Muscle of leg (tissue), 16 donors: ENCODE data around the gene OR2H2. TPM values are rescaled to one million over a fixed set of nuclear protein-coding genes. Genes with fewer than 3 reads are reported as not detected.

Source experiments
- DNase-seq: peaks from one replicate; pipeline ENCODE4 v3.0.0; 2013
- H3K27ac ChIP-seq: one replicate; pipeline ENCODE4 v1.5.1; 2013; ENCODE audit warnings: mild to moderate bottlenecking, low read length, control low read depth
- H3K27me3 ChIP-seq: one replicate; pipeline ENCODE4 v1.6.1; 2013; ENCODE audit warnings: low read length; ENCODE audit not compliant: control insufficient read depth, insufficient read depth
- H3K36me3 ChIP-seq: one replicate; pipeline ENCODE4 v1.6.1; 2013; ENCODE audit warnings: low read length; ENCODE audit not compliant: control insufficient read depth, insufficient read depth
- H3K4me1 ChIP-seq: one replicate; pipeline ENCODE4 v1.6.1; 2013; ENCODE audit warnings: low read length; ENCODE audit not compliant: control insufficient read depth, insufficient read depth
- H3K4me3 ChIP-seq: one replicate; pipeline ENCODE4 v1.5.1; 2013; ENCODE audit warnings: low read length, control low read depth
- H3K9me3 ChIP-seq: replicated peaks from 2 replicates; pipeline ENCODE4 v1.6.1; 2013; ENCODE audit warnings: low read depth, low read length; ENCODE audit not compliant: control insufficient read depth
- WGBS: methylation state at CpG from one replicate; pipeline ENCODE4 v1.1.5; 2013; ENCODE audit warnings: missing lambda C conversion rate; ENCODE audit not compliant: insufficient coverage; 5-methylcytosine and 5-hydroxymethylcytosine counted together
- long read RNA-seq, 11 donors: transcript quantifications; one replicate each; lab custom pipeline, GENCODE V29; 2026
- polyA plus RNA-seq, 8 donors: library from polyadenylated mRNA; unstranded; fragments of 120-200 nt; gene quantifications; one replicate each; pipeline versions ENCODE4 v1.2.1 to v1.2.3, GENCODE V29; 2013; ENCODE audit warnings: inconsistent platforms in 1 of 8, low replicate concordance in 1 of 8; ENCODE audit not compliant: insufficient read length in 8 of 8, insufficient read depth in 1 of 8
- total RNA-seq: library from RNA; stranded (reverse); fragments of 120-200 nt; gene quantifications from one replicate; pipeline ENCODE4 v1.2.4, GENCODE V29; 2013

OR2H2 gene
- not detected for total RNA-seq
- polyA plus RNA-seq: under 1 TPM; 0.04 to 0.32 (median 0.15) TPM
- long read RNA-seq, donor 1: 0 reads
- long read RNA-seq, donor 2: 0 reads
- long read RNA-seq, donor 3: 0 reads
- long read RNA-seq, donor 4: 0 reads
- long read RNA-seq, donor 5: 0 reads
- long read RNA-seq, donor 6: 0 reads
- long read RNA-seq, donor 7: 0 reads
- long read RNA-seq, donor 8, partial matches to known transcripts: 0 of 1 reads
- long read RNA-seq, donor 8, other reads (novel, unspliced or antisense): 0 of 1 reads
- long read RNA-seq, donor 9: 0 reads
- long read RNA-seq, donor 10: 0 reads
- long read RNA-seq, donor 11: 0 reads

DNA sequence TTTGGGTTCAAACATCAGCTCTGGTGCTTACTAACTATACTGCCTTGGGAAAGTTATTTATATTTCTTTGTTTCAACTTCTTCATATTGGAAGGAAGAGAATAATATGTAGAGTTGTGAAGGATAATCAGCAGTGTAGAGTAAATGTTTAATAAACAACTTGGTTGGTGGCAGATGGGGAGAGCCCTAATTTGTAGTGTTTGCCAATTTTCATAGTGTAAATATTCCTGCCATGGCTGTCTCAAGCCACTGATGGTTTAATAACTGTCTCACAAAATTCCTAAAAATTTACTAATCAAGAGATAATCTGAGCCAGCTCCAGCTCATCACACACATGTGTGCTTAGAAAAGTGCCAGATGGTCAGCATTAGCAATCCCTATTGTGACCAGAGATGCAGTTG, at the start of gene OR2H2:
Gene OR2H2 (plus strand): TSS at position 301 of the 400 bp plus-strand sequence. CDS start 2,824 bp downstream, outside the sequence.
- Histone ChIP-seq H3K4me1 (peaks cover 3% of the 10 kb centered on the region), H3K9me3 (no peaks in the 10 kb centered on the region), H3K36me3 (no peaks in the 10 kb centered on the region), H3K4me3 (no peak within 1 kb of the TSS), H3K27me3 (peaks cover 2% of the 10 kb centered on the region), H3K27ac (no peak within 1 kb of the TSS)
- DNase-seq: no peak

DNA sequence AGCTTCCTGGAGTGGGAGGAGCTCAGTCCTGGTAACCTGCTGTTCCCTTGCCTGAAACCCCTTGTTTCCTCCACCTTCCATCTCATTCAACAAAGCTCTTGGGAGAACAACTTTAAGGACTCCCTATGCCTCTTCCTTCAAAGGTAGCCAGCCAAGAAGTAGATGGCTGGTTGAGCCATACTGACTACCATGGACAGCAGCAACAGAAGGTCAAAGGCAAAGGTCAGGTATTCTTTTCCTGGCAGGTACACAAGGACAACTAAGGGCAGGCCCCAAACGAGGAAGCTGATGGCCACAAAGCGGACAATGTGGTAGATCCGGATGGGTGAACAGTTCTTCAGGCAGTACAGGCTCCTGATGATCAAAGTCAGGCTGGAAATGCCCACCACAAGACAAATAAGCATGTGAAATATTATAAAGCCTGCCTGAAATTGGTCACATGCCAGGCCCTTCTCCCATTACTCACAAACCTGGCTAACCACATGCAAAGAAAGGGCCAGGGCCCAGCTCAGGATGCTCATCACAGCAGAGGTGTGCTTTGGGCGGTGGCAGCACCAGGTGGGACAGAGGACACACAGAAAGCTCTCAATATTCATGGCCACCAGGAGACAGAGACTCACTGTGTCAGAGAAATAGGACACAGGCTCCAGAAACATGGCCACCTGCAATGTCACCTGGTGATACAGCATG, 47.1 kb upstream of the OR2H2 start:
- Histone ChIP-seq H3K27me3 (no peaks in the 10 kb centered on the region), H3K9me3 (no peaks in the 10 kb centered on the region), H3K27ac (no peak overlapping the region), H3K4me3 (no peak overlapping the region), H3K4me1 (no peaks in the 10 kb centered on the region), H3K36me3 (no peaks in the 10 kb centered on the region)
- WGBS: 70% methylated on average over 3 of the region's 4 CpGs
- DNase-seq: no peak

DNA sequence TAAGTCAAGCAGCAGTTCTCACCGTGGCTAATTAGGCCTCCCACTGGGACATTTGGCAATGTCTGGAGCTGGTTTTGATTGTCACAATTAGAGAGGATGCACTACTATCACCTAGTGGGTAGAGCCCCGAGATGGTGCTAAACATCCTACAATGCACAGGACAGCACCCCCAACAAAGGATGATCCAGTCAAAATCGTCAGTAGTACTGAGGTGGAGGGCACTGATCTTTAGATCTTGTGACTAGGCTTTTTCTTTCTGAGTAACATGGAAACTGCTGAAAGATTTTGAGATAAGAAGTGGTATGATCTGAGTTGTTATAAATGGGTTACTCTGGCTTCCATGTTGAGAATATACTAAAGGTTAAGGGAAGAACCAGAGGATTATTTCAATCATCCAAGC, 37.3 kb upstream of the OR2H2 start:
- WGBS: no CpG with 5 or more reads among the region's 3 CpGs
- H3K4me3 ChIP-seq: no peak overlapping the region
- no peak for DNase-seq
- H3K9me3 ChIP-seq: no peaks in the 10 kb centered on the region
- H3K36me3 ChIP-seq: no peaks in the 10 kb centered on the region
- no peak overlapping the region for H3K27ac ChIP-seq
- H3K4me1 ChIP-seq: no peaks in the 10 kb centered on the region
- H3K27me3 ChIP-seq: peaks cover 3% of the 10 kb centered on the region

DNA sequence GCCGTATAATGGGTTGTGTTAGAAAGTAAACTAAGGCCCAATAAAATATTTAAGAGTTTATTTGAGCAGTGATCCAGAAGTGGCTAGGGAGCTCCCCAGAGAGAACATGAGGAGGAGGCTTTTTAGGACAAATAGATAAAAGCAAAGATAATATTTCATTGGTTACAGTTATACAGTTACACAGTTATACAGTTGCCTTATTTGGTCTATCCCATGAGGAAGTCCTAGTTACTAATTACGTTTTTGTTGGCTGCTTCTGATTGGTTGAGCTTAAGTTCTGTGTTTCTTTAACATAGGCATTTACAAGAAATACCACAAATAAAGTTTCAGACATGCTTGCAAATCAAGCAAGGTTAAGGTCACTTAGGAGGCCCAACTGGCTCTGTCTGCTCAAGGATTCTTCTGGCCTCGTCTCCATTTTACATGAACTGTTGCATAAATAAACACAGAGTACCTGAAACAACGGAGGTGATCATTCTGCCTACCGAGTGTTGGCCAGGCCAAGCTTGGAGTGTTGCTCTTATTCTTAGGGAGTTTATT, 32.3 kb upstream of the OR2H2 start:
- H3K4me3 ChIP-seq: no peak overlapping the region
- peak; percentile 79 for DNase-seq
- peaks cover 5% of the 10 kb centered on the region for H3K4me1 ChIP-seq
- H3K27ac ChIP-seq: no peak overlapping the region
- 20% methylated on average over 1 of the region's 5 CpGs for WGBS
- peaks cover 34% of the 10 kb centered on the region for H3K27me3 ChIP-seq
- no peaks in the 10 kb centered on the region for H3K36me3 ChIP-seq
- H3K9me3 ChIP-seq: no peaks in the 10 kb centered on the region

DNA sequence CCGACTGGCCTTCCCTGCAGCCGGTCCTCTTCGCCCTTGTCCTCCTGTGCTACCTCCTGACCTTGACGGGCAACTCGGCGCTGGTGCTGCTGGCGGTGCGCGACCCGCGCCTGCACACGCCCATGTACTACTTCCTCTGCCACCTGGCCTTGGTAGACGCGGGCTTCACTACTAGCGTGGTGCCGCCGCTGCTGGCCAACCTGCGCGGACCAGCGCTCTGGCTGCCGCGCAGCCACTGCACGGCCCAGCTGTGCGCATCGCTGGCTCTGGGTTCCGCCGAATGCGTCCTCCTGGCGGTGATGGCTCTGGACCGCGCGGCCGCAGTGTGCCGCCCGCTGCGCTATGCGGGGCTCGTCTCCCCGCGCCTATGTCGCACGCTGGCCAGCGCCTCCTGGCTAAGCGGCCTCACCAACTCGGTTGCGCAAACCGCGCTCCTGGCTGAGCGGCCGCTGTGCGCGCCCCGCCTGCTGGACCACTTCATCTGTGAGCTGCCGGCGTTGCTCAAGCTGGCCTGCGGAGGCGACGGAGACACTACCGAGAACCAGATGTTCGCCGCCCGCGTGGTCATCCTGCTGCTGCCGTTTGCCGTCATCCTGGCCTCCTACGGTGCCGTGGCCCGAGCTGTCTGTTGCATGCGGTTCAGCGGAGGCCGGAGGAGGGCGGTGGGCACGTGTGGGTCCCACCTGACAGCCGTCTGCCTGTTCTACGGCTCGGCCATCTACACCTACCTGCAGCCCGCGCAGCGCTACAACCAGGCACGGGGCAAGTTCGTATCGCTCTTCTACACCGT, 31.5 kb upstream of the OR2H2 start:
- peak; percentile 60 for DNase-seq
- Histone ChIP-seq H3K27ac (no peak overlapping the region), H3K36me3 (no peaks in the 10 kb centered on the region), H3K9me3 (no peaks in the 10 kb centered on the region), H3K4me3 (no peak overlapping the region), H3K27me3 (peaks cover 34% of the 10 kb centered on the region), H3K4me1 (peaks cover 5% of the 10 kb centered on the region)
- 1% methylated on average over 76 of the region's 83 CpGs for WGBS

DNA sequence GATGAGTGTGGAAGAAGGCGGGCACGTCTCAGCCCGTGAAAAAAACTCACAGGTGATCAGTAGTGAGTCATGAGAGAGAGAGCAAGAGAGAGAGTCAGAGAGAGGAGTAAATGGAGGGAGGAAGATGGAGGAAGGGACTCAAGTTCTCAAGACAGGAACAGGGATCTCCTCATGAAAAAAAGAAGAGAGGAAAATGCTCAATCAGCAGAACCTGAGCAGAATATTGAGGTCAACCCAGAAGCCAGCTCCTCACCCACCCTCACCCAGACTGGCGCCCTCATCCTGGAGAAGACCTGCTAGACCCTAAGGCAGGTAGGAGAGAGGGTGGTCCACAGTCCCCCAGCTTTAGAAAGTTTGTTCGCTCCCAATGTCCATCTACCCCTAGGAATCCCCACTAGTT, 30.2 kb upstream of the OR2H2 start:
- WGBS: 80% methylated on average over 3 of the region's 5 CpGs
- H3K27me3 ChIP-seq: peaks cover 37% of the 10 kb centered on the region
- H3K27ac ChIP-seq: no peak overlapping the region
- no peak overlapping the region for H3K4me3 ChIP-seq
- H3K4me1 ChIP-seq: peaks cover 5% of the 10 kb centered on the region
- no peaks in the 10 kb centered on the region for H3K9me3 ChIP-seq
- DNase-seq: no peak
- H3K36me3 ChIP-seq: no peaks in the 10 kb centered on the region

DNA sequence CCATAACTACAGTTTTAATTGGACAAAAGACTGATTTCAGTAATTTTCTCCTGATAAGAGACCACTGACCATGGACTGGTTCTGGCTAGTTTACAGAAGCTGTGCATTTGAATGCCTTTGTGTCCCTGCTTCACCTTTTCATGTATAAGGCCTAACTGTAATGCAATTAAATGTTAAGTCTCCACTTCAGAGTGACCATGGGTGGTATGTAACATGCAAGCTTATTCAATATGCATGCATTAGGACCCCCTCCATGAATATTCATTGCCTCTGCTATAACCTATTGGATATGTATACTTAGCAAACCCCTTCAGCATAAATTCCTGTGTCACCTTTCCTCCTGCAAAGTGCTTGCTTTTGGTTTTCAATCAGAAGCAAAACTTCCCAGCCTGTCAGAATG, 27.6 kb upstream of the OR2H2 start:
- Histone ChIP-seq H3K9me3 (no peaks in the 10 kb centered on the region), H3K27me3 (peaks cover 37% of the 10 kb centered on the region), H3K4me1 (peaks cover 5% of the 10 kb centered on the region), H3K4me3 (no peak overlapping the region), H3K27ac (no peak overlapping the region), H3K36me3 (no peaks in the 10 kb centered on the region)
- no peak for DNase-seq

DNA sequence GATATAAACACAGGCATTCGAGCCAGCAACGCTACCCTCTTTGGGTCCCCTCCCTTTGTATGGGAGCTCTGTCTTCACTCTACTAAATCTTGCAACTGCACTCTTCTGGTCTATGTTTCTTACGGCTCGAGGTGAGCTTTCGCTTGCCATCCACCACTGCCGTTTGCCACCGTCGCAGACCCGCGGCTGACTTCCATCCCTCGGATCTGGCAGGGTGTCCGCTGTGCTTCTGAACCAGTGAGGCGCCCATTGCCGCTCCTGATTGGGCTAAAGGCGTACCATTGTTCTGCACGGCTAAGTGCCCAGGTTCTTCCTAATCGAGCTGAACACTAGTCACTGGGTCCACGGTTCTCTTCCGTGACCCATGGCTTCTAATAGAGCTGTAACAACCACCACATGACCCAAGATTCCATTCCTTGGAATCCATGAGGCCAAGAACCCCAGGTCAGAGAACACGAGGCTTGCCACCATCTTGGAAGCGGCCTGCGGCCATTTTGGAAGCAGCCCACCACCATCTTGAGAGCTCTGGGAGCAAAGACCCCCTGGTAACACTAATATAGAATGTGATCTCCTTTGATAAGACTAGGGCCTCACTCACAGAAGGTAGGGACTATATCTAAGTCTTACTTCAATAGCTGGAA, 26.4 kb upstream of the OR2H2 start:
- H3K27me3 ChIP-seq: peaks cover 28% of the 10 kb centered on the region
- H3K4me3 ChIP-seq: no peak overlapping the region
- no peak overlapping the region for H3K27ac ChIP-seq
- H3K36me3 ChIP-seq: no peaks in the 10 kb centered on the region
- no peaks in the 10 kb centered on the region for H3K9me3 ChIP-seq
- peaks cover 4% of the 10 kb centered on the region for H3K4me1 ChIP-seq
- WGBS: 91% methylated on average over 19 of the region's 22 CpGs
- no peak for DNase-seq

DNA sequence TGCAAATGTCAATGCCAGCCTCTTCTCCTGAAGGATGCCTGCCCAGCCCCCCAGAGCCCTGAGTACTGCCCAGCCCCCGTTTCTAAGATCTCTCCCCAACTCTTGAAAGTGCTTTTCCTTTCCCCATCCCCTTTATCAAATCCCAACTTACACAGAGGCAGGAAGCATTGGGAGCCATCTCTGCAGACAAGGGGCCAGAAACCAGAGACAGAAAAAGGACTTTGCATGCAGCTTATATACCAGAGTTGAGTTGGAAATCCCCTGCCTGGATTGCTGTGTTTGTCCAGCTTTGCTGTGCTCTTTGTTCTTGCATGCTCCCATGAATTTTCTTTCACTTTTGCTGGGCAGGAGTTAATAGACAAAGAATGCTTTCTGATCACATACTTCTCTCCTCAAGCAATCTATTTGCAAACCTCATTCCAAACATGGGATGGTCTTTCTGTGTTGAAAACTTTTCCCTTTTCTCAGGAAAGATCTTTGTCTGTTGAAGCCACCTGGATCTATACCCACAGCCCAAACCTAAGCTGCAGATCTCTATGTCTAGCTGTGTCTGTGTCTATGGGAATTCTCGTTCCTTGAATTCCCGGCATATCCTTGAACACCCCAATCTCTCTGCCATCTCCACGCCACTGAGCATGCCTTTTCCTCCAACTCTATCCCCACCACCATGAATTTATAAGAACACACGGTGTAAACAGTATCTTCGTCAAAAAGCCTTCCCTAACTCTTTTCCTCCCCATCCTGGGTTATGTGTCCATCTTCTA, 25.2 kb upstream of the OR2H2 start, which contains the start of gene UBD:
Gene UBD (minus strand): TSS at position 209 of the 764 bp plus-strand sequence. CDS start 31 bp downstream, at position 178.
- no peak for DNase-seq
- Histone ChIP-seq H3K4me3 (no peak within 1 kb of the TSS), H3K4me1 (no peaks in the 10 kb centered on the region), H3K36me3 (no peaks in the 10 kb centered on the region), H3K9me3 (no peaks in the 10 kb centered on the region), H3K27me3 (peaks cover 16% of the 10 kb centered on the region), H3K27ac (no peak within 1 kb of the TSS)
- WGBS: 65% methylated on average over 3 of the region's 6 CpGs
